K562 (cell line): ENCODE measurements around the gene MPDU1. TPM values are rescaled to one million over a fixed set of nuclear protein-coding genes. Genes with fewer than 3 reads are reported as not detected.
A peak's percentile ranks its signal among the peaks of the same experiment; 100 is the strongest.

Source experiments
- CREB3 ChIP-seq: fragments of 450-650 bp; conservative IDR thresholded peaks from 2 replicates; pipeline ENCODE4 v1.6.1; 2016; ENCODE audit warnings: missing genetic modification characterization, low read depth, mild to moderate bottlenecking, missing compliant biosample characterization, moderate library complexity
- CTBP1 ChIP-seq: fragments of 450-650 bp; IDR thresholded peaks from 2 replicates; pipeline ENCODE4 v1.6.1; 2016; ENCODE audit warnings: borderline replicate concordance
- CXXC5 ChIP-seq: fragments of 250-450 bp; sonication (Bioruptor Pico); IDR thresholded peaks from 2 replicates; pipeline ENCODE4 v1.8.0; 2022; ENCODE audit warnings: inconsistent platforms, mild to moderate bottlenecking, moderate library complexity
- ESRRB ChIP-seq: fragments of 250-450 bp; sonication (Bioruptor Pico); IDR thresholded peaks from 2 replicates; pipeline ENCODE4 v1.5.0; 2020; ENCODE audit warnings: mild to moderate bottlenecking, moderate library complexity, borderline replicate concordance
- HDAC6 ChIP-seq: IDR thresholded peaks from 2 replicates; pipeline ENCODE4 v1.6.1; 2012; ENCODE audit warnings: low read depth, mild to moderate bottlenecking, control low read depth, inconsistent platforms, low read length, moderate library complexity
- KAT7 ChIP-seq: sonication (generic); formaldehyde crosslinking; IDR thresholded peaks from 2 replicates; pipeline ENCODE4 v1.8.0; 2022; ENCODE audit warnings: missing genetic modification reagents, mild to moderate bottlenecking, borderline replicate concordance
- MEF2D ChIP-seq: conservative IDR thresholded peaks from 2 replicates; pipeline ENCODE4 v1.6.1; 2016; ENCODE audit warnings: low read depth, missing genetic modification characterization, missing compliant biosample characterization
- NFIX ChIP-seq: fragments of 250-450 bp; sonication (Bioruptor Pico); IDR thresholded peaks from 2 replicates; pipeline ENCODE4 v1.4.0; 2020; ENCODE audit warnings: low read depth, mild to moderate bottlenecking, moderate library complexity
- PML ChIP-seq: IDR thresholded peaks from 2 replicates; pipeline ENCODE4 v1.6.1; 2012; ENCODE audit warnings: low read length, inconsistent platforms
- RBM39 ChIP-seq: fragments of 200-400 bp; formaldehyde crosslinking; optimal IDR thresholded peaks from 2 replicates; pipeline ENCODE3; 2018; ENCODE audit warnings: low read depth, low read length
- SP1 ChIP-seq: sonication (generic); formaldehyde crosslinking; IDR thresholded peaks from 2 replicates; pipeline ENCODE4 v1.8.1; 2022; ENCODE audit warnings: mild to moderate bottlenecking, missing genetic modification reagents
- SRSF3 ChIP-seq: fragments of 200-400 bp; formaldehyde crosslinking; IDR thresholded peaks from 2 replicates; pipeline ENCODE4 v1.6.1; 2016; ENCODE audit warnings: mild to moderate bottlenecking, low read length, moderate library complexity; ENCODE audit not compliant: insufficient read depth
- THRA ChIP-seq: fragments of 450-650 bp; IDR thresholded peaks from 2 replicates; pipeline ENCODE4 v1.6.1; 2017; ENCODE audit warnings: mild to moderate bottlenecking, moderate library complexity
- XRCC3 ChIP-seq: fragments of 450-650 bp; IDR thresholded peaks from 2 replicates; pipeline ENCODE4 v1.6.1; 2017; ENCODE audit warnings: mild to moderate bottlenecking, moderate library complexity
- XRCC5 ChIP-seq: fragments of 200-400 bp; formaldehyde crosslinking; IDR thresholded peaks from 2 replicates; pipeline ENCODE4 v1.6.1; 2017; ENCODE audit warnings: low read depth, mild to moderate bottlenecking, low read length
- ZBTB17 ChIP-seq: fragments of 450-650 bp; formaldehyde crosslinking; IDR thresholded peaks from 2 replicates; pipeline ENCODE4 v1.4.0; 2020; ENCODE audit warnings: mild to moderate bottlenecking
- ZKSCAN3 ChIP-seq: fragments of 250-450 bp; sonication (Bioruptor Pico); IDR thresholded peaks from 2 replicates; pipeline ENCODE4 v1.4.0; 2020
- ZNF324 ChIP-seq: fragments of 250-450 bp; sonication (Bioruptor Pico); IDR thresholded peaks from 2 replicates; pipeline ENCODE4 v1.4.0; 2020; ENCODE audit warnings: mild to moderate bottlenecking
- ZNF780A ChIP-seq: fragments of 250-450 bp; sonication (Bioruptor Pico); IDR thresholded peaks from 2 replicates; pipeline ENCODE4 v1.5.0; 2021; ENCODE audit warnings: mild to moderate bottlenecking
- polyA plus RNA-seq, 8 experiments: library from polyadenylated mRNA; depleted of rRNA in 4 of 8; stranded (reverse) in 5 of 8; unstranded in 3 of 8; fragments of >200 nt; fragmentation: Nextera tagmentation in 2 of 8; fragmentation: Illumina TruSeq in 1 of 8; extraction: Ambion mirVana in 2 of 8; extraction: Trizol in 1 of 8; gene quantifications; 2 replicates each; pipeline versions ENCODE4 v1.2.1 to v1.2.3, GENCODE V29; 2011 to 2014; ENCODE audit warnings: inconsistent platforms in 1 of 8, missing spikeins in 1 of 8
- total RNA-seq, 7 experiments: library from RNA; depleted of rRNA in 6 of 7; stranded (reverse); fragments of >200 nt in 6 of 7; fragmentation: Illumina TruSeq in 2 of 7; extraction: Trizol in 2 of 7; gene quantifications; 2 replicates each; pipeline versions ENCODE4 v1.2.1 to v1.2.3, GENCODE V29; 2011 to 2021; ENCODE audit warnings: low replicate concordance in 1 of 7
- TF ChIP-seq, protein P1 (sequence below): IDR thresholded peaks from 2 replicates; pipeline ENCODE4 v1.6.1; 2014; ENCODE audit warnings: antibody characterized with exemption
- TF ChIP-seq, protein P2 (sequence below), 2 experiments: fragments of 450-650 bp; conservative IDR thresholded peaks; 2 replicates each; pipeline ENCODE4 v1.6.1; 2017; ENCODE audit warnings: mild to moderate bottlenecking in 2 of 2, moderate library complexity in 2 of 2
- TF ChIP-seq, protein P3 (sequence below): IDR thresholded peaks from 3 replicates; pipeline ENCODE4 v1.6.1; 2011; ENCODE audit warnings: borderline replicate concordance, mild to moderate bottlenecking; ENCODE audit not compliant: insufficient read length, insufficient read depth

MPDU1 gene
- total and polyA plus RNA-seq, 9 of the 15 experiments (the other 6 are each of a cell fraction or from before 2014, with no cell fraction given), result 4.9 to 179 (median 77.1) TPM

GRCh38 chr17:7583253-7584109 lies at the start of gene MPDU1 (continued):
- TF ChIP-seq, protein P1, sequence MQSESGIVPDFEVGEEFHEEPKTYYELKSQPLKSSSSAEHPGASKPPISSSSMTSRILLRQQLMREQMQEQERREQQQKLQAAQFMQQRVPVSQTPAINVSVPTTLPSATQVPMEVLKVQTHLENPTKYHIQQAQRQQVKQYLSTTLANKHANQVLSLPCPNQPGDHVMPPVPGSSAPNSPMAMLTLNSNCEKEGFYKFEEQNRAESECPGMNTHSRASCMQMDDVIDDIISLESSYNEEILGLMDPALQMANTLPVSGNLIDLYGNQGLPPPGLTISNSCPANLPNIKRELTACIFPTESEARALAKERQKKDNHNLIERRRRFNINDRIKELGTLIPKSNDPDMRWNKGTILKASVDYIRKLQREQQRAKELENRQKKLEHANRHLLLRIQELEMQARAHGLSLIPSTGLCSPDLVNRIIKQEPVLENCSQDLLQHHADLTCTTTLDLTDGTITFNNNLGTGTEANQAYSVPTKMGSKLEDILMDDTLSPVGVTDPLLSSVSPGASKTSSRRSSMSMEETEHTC, result no peak
- TF ChIP-seq MEF2D (tag), result peak; percentile 57; the same call in 1 of the 2 replicates
- no peak for TF ChIP-seq RBM39
- TF ChIP-seq SP1, result peak; percentile 84
- TF ChIP-seq KAT7 (CRISPR knock-in tag), result no peak; the same call in 1 of the 2 replicates
- TF ChIP-seq CREB3, result peak; percentile 87
- TF ChIP-seq THRA, result no peak
- no peak for TF ChIP-seq HDAC6
- TF ChIP-seq ZNF780A (CRISPR knock-in tag), result no peak
- no peak; the same call in 1 of the 2 replicates for TF ChIP-seq ZBTB17 (CRISPR knock-in tag)
- no peak for TF ChIP-seq NFIX
- TF ChIP-seq ZKSCAN3 (CRISPR knock-in tag), result no peak
- TF ChIP-seq PML, result peak; percentile 58
- no peak for TF ChIP-seq ZNF324
- TF ChIP-seq CXXC5 (CRISPR knock-in tag), result peak; percentile 75
- TF ChIP-seq ESRRB (CRISPR knock-in tag), result 0 out of 2 replicates have a peak, but pooled peaks have one; percentile 26
- no peak for TF ChIP-seq CTBP1
- TF ChIP-seq XRCC3, result no peak
- no peak for TF ChIP-seq XRCC5
- TF ChIP-seq, protein P2, sequence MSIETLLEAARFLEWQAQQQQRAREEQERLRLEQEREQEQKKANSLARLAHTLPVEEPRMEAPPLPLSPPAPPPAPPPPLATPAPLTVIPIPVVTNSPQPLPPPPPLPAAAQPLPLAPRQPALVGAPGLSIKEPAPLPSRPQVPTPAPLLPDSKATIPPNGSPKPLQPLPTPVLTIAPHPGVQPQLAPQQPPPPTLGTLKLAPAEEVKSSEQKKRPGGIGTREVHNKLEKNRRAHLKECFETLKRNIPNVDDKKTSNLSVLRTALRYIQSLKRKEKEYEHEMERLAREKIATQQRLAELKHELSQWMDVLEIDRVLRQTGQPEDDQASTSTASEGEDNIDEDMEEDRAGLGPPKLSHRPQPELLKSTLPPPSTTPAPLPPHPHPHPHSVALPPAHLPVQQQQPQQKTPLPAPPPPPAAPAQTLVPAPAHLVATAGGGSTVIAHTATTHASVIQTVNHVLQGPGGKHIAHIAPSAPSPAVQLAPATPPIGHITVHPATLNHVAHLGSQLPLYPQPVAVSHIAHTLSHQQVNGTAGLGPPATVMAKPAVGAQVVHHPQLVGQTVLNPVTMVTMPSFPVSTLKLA (conservative IDR thresholded peaks at IDR 0.05), result peak; percentile 92 to 95
- no peak for TF ChIP-seq SRSF3
- TF ChIP-seq, protein P3, sequence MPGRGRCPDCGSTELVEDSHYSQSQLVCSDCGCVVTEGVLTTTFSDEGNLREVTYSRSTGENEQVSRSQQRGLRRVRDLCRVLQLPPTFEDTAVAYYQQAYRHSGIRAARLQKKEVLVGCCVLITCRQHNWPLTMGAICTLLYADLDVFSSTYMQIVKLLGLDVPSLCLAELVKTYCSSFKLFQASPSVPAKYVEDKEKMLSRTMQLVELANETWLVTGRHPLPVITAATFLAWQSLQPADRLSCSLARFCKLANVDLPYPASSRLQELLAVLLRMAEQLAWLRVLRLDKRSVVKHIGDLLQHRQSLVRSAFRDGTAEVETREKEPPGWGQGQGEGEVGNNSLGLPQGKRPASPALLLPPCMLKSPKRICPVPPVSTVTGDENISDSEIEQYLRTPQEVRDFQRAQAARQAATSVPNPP, result no peak
